Suprapubic skin (tissue), 3 donors: ENCODE data around the gene ABCC3.
"Not testable (repeated sequence)": the region's sequence is repeated elsewhere in the genome, so short reads cannot be mapped to it uniquely, and the experiment has no call there.

Source experiments
- POLR2AphosphoS5 ChIP-seq, 3 donors: sonication (generic); formaldehyde crosslinking; IDR thresholded peaks; one replicate each; pipeline ENCODE4 v1.6.1; 2017; ENCODE audit warnings: antibody characterized with exemption in 3 of 3
- TF ChIP-seq, protein P1 (sequence below), 2 donors: fragments of 200-600 bp in 1 of 2; fragments of 450-650 bp in 1 of 2; sonication (generic) in 1 of 2; IDR thresholded peaks; one replicate each; pipeline ENCODE4 v1.5.1; 2016 to 2019; ENCODE audit warnings: antibody characterized with exemption in 2 of 2, mild to moderate bottlenecking in 1 of 2, moderate library complexity in 1 of 2

DNA sequence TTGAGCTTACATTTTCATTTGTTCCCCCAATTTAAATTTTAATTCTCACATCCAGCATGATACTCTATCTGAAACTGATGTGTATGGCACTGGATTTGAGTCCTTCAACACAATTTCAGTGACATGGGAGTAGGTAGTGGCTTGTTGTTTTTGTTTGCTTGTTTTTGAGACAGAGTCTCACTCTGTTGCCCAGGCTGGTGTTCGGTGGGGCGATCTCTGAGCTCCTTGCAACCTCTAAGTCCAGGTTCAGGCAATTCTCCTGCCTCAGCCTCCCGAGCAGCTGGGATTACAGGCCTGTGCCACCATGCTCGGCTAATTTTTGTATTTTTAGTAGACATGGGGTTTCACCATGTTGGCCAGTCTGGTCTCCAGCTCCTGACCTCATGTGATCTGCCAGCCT lies 74.4 kb downstream of the ABCC3 start:
- TF ChIP-seq, protein P1, sequence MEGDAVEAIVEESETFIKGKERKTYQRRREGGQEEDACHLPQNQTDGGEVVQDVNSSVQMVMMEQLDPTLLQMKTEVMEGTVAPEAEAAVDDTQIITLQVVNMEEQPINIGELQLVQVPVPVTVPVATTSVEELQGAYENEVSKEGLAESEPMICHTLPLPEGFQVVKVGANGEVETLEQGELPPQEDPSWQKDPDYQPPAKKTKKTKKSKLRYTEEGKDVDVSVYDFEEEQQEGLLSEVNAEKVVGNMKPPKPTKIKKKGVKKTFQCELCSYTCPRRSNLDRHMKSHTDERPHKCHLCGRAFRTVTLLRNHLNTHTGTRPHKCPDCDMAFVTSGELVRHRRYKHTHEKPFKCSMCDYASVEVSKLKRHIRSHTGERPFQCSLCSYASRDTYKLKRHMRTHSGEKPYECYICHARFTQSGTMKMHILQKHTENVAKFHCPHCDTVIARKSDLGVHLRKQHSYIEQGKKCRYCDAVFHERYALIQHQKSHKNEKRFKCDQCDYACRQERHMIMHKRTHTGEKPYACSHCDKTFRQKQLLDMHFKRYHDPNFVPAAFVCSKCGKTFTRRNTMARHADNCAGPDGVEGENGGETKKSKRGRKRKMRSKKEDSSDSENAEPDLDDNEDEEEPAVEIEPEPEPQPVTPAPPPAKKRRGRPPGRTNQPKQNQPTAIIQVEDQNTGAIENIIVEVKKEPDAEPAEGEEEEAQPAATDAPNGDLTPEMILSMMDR (IDR thresholded peaks at IDR 0.05), result not testable (repeated sequence)
- not testable (repeated sequence) for TF ChIP-seq POLR2AphosphoS5 (IDR thresholded peaks at IDR 0.05)
